GM21723 (cell line): Measurements from ENCODE around the gene PPP1R15B.
A peak's percentile ranks its signal among the peaks of the same experiment; 100 is the strongest.

Source experiments
- ATAC-seq: cut with Tn5 transposase; IDR thresholded peaks from one replicate; pipeline ENCODE4 v1.9.1; 2021; ENCODE audit warnings: mild to moderate bottlenecking, moderate library complexity; ENCODE audit not compliant: unreplicated experiment

Gene PPP1R15B

GRCh38 chr1:204402391-204402790 is 9.2 kb downstream of the PPP1R15B start:
- no peak for ATAC-seq

- no peak for ATAC-seq
Measured at GRCh38 chr1:204401730-204402129, 9.9 kb downstream of the PPP1R15B start.

DNA sequence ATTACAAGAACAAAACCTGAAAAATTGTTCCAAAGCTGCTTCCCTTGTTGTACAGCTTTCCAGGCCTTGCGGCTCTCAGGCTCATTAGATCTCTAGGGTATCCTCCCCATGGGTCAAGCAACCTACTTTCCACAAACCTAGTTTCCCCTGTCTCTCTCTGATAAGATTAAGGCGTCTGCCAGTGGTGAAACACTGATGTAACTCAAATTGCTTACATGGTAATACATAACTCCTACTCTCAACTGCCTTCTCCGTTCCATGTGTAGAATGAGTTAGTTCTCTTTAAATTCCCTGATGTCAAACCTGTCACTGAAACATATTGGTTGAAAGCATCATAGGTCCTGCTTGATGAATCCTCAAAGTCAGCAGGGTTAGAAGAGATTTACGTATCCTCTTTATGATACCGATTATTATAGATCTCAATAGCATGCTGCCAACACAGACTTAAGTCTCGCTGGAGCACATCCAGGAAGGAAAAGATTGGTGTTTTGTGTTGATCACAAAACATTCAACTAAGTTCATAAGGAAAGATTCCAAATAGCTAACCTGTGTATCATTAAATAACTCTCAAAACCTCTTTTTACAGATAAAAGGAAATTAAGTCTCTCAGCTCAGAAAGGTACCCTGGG is 10.6 kb downstream of the PPP1R15B start:
- no peak for ATAC-seq

- peak; percentile 88 for ATAC-seq
Measured at GRCh38 chr1:204398197-204399125, 13.2 kb downstream of the PPP1R15B start.

DNA sequence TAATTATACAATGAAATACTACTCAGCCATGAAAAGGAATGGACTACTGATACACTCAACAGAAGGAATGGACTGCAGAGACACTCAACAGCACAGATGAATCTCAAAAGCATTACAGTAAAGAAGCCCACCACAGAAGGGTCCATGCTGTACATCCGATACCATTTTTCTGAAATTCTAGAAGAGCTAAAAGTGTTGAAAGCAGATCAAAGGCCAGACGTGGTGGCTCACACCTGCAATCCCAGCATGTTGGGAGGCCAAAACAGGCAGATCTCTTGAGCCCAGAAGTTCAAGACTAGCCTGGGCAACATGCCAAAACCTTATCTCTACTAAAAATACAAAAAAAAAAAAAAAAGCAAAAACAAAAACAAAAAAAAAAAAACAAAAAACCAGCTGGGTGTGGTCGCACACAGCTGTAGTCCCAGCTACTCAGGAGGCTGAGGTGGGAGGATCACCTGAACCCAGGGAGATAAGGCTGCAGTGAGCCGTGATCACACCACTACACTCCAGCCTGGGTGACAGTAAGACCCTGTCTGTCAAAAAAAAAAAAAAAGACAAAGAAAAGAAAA is 15.5 kb downstream of the PPP1R15B start:
- no peak for ATAC-seq

GRCh38 chr1:204391629-204392028 is 20.0 kb downstream of the PPP1R15B start:
- no peak for ATAC-seq

DNA sequence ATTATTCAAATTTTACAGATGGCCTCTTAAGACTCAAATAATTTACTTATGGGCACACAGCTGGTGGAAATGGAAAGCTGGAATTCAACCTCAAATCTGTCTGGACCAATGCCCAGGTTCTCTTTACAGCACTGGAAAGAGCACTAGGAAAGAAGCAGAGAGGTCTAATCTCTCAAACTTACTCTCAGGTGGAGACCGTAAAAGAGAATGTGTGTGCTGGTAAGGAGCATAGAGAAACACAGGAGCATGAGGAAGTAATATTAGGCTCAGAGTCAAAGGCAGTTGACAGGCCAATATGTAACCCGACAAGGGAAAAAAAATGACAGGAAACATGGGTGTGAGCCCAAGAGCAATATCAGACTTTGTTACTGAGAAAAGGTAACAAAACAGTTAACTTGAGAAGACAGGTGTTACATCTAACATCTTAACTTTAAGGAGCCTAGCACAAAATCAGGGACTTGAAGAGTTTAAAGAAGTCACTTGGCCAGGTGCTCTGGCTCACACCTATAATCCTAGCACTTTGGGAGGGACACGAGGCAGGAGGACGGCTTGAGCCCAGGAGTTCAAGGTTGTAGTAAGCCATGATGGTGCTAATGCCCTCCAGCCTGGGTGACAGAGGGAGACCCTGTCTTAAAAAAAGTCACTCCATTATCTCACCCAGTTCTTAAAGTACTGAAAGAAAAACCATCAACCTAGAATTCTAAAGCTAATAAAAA is 20.7 kb downstream of the PPP1R15B start:
- no peak for ATAC-seq

- ATAC-seq, result no peak
Measured at GRCh38 chr1:204385727-204386126, 25.9 kb downstream of the PPP1R15B start.

DNA sequence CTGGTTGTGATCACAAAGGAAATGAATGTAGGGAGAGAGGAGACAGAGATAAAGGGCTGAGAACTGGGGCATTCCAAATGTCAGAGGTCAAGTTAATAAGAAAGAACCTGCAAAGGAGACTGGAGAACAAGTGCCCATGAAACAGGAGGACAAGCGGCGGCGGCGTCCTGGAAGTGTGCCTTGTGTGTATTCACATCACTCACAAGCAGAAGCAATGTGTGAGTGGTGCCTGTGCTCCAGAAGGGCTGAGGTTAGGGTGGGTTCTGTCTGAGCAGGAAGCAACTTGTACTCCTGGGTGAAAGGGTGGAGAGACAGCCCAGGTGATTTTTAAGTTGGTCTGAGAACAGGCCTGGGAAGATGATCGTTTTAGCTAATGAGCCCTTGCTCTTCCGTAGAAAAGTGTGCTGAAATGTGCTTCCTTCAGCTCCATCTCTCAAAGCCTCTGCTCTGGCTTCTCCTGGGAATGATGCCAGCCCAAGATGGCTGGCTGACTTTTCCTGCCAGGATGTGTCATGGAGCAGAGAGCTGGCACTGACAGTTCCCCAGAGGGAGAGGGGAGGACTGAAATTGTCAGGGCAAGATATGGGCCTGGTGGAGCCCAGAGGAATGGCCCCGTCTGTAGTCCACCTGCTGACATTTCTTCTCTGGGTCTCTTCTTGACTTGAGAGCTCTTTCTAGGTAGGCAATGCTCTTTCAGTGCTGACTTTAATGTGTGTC is 26.8 kb downstream of the PPP1R15B start:
- no peak for ATAC-seq

- ATAC-seq, result no peak
Measured at GRCh38 chr1:204383163-204383904, 28.3 kb downstream of the PPP1R15B start.

DNA sequence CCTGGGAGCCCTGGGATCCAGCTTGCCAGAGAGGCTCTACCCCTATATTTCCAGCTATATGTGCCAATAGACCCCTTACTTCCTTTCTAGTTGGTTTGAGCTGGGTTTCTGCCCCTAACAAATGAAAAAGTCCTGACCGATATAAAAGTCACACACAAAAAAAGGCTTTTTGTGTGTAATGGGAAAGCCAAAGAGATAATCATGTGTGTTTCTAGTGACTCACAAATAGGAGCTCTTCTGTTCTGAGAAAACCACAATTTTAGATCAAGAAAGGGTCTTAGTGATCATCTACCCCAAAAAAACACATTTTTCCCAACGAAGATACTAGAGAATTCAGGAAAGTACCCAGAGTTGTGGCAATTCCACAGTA is 28.9 kb downstream of the PPP1R15B start:
- ATAC-seq, result no peak

- ATAC-seq, result no peak
Measured at GRCh38 chr1:204380293-204380831, 31.3 kb downstream of the PPP1R15B start.

DNA sequence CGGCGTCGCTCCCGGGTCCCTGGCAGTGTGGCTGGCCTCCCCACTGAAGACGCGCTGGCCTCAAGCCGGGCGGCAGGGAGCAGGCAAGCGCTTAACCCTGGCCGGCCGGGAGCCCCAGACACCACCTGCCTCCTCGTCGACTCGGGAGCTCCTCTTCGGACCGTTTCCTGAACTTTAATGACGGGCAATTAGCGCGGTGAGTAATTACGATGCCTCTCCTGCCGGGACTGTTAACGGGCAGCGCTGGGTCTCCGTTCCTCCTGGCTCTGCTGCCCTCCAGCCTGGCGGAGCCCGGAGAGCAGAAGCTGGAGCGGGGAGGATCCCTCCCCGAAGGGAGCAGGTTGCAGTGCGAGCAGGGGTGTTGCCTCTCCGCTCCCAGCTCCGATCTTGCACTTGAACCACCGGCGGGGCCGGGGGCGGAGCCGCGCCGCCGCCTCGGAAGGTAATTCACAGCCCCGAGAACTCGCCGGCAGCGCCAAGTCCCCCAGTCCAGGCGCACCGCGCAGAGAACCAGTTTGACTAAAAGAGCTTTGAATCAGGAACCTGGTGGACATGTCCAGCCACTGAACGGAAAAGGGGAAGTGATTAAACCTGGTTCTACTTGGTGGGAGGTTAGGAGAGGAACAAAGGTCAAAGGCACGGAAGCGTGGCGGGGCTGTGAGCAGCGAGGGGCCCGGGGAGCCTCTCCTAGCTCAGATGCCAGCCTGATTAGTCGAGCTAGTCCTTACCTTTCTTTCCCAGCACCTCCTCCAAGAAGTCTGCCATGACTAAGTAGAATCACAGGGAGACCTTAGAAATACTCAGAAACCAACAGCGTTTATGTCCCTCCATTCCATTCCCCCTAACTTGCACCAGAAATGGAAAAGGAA is 33.6 kb downstream of the PPP1R15B start:
- peak; percentile 44 for ATAC-seq

- no peak for ATAC-seq
Measured at GRCh38 chr1:204376919-204377799, 34.5 kb downstream of the PPP1R15B start.

DNA sequence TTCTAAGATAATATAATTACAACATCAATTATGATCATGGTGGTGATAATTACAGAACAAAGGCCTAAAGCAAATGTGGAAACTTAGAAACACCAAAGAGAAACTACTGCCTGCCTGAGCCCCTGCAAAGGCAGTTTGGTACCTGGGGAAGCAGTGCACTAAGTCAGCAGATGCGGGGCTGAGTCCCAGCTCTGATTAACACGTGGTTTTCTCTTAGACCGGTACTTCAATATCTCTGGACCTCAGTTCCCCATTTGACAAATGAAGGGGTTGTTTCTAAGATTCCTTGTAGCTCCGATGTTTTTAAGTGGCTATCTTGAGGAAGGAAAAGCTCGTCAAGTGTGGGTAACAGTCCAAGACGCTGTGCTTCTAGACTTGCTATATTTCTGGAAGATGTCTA is 35.2 kb downstream of the PPP1R15B start:
- ATAC-seq, result no peak

- ATAC-seq, result no peak
Measured at GRCh38 chr1:204373911-204374310, 37.7 kb downstream of the PPP1R15B start.

GRCh38 chr1:204370176-204370575 is 41.4 kb downstream of the PPP1R15B start:
- no peak for ATAC-seq
